Measurements from ENCODE around the gene EMP2. TPM values are rescaled to one million over a fixed set of nuclear protein-coding genes. Genes with fewer than 3 reads are reported as not detected.

EMP2 gene
- total and polyA plus RNA-seq, 7 donors: 8.0 to 25.4 (median 12.8) TPM

- intact Hi-C loops (cut with DNase I): no loop called here
- 93 to 98% (median 96%) methylated on average over 3 of the region's 3 CpGs for WGBS, 3 donors
- no peak for TF ChIP-seq CTCF (IDR thresholded peaks at IDR 0.05)
- DNase-seq: no peak
- Histone ChIP-seq H3K36me3 (ENCODE audit: insufficient read depth in 1 of 2, low read depth in 1 of 2) (no peaks in the 10 kb centered on the region), H3K27ac (no peak overlapping the region), H3K27me3 (ENCODE audit: insufficient read depth in 3 of 3, low read length in 2 of 3) (no peaks in the 10 kb centered on the region), H3K4me3 (no peak overlapping the region), H3K4me1 (no peaks in the 10 kb centered on the region), H3K9me3 (no peaks in the 10 kb centered on the region)
- no peak for ATAC-seq
Measured at GRCh38 chr16:10500582-10500981, 79.8 kb downstream of the EMP2 start.

- no peak overlapping the region for H3K27ac ChIP-seq
- intact Hi-C loops (cut with DNase I): no loop called here
- DNase-seq (no peak), ATAC-seq (no peak)
- WGBS, 3 donors: 88% methylated on average over 13 of the region's 13 CpGs
- no peak for TF ChIP-seq CTCF (IDR thresholded peaks at IDR 0.05)
- no peaks in the 10 kb centered on the region for H3K27me3 ChIP-seq (ENCODE audit: insufficient read depth in 3 of 3, low read length in 2 of 3)
- H3K4me1 ChIP-seq: no peaks in the 10 kb centered on the region
- H3K4me3 ChIP-seq: no peak overlapping the region
- H3K9me3 ChIP-seq: peaks cover 6% of the 10 kb centered on the region
- no peaks in the 10 kb centered on the region for H3K36me3 ChIP-seq (ENCODE audit: insufficient read depth in 1 of 2, low read depth in 1 of 2)
Measured at GRCh38 chr16:10497132-10498101, 83.0 kb downstream of the EMP2 start.

GRCh38 chr16:10495031-10495345, 85.4 kb downstream of the EMP2 start:
- Histone ChIP-seq H3K36me3 (ENCODE audit: insufficient read depth in 1 of 2, low read depth in 1 of 2) (no peaks in the 10 kb centered on the region), H3K4me3 (no peak overlapping the region), H3K9me3 (peaks cover 6% of the 10 kb centered on the region), H3K27me3 (ENCODE audit: insufficient read depth in 3 of 3, low read length in 2 of 3) (no peaks in the 10 kb centered on the region), H3K27ac (no peak overlapping the region), H3K4me1 (no peaks in the 10 kb centered on the region)
- 87 to 95% (median 94%) methylated on average over 6 of the region's 6 CpGs for WGBS, 3 donors
- DNase-seq (no peak), ATAC-seq (no peak)
- intact Hi-C loops (cut with DNase I): no loop called here
- no peak for TF ChIP-seq CTCF (IDR thresholded peaks at IDR 0.05)

- TF ChIP-seq CTCF (IDR thresholded peaks at IDR 0.05): no peak
Measured at GRCh38 chr16:10494343-10495030, 85.9 kb downstream of the EMP2 start.

More at GRCh38 chr16:10494343-10495030, 85.9 kb downstream of the EMP2 start:
- Histone ChIP-seq H3K27ac (no peak overlapping the region), H3K27me3 (ENCODE audit: insufficient read depth in 3 of 3, low read length in 2 of 3) (no peaks in the 10 kb centered on the region), H3K4me1 (no peaks in the 10 kb centered on the region), H3K36me3 (ENCODE audit: insufficient read depth in 1 of 2, low read depth in 1 of 2) (no peaks in the 10 kb centered on the region), H3K9me3 (peaks cover 6% of the 10 kb centered on the region), H3K4me3 (no peak overlapping the region)
- DNase-seq (no peak), ATAC-seq (no peak)
- intact Hi-C loops (cut with DNase I): no loop called here
- 75 to 94% (median 84%) methylated on average over 5 of the region's 5 CpGs for WGBS, 3 donors
